Right renal pelvis (tissue), 4 donors: Measurements from ENCODE around the gene CTAG1B. TPM values are rescaled to one million over a fixed set of nuclear protein-coding genes. Genes with fewer than 3 reads are reported as not detected.
"Not testable (repeated sequence)": the region's sequence is repeated elsewhere in the genome, so short reads cannot be mapped to it uniquely, and the experiment has no call there.

ENCODE experiments used
- DNase-seq, 4 donors: peaks; one replicate each; pipeline ENCODE4 v3.0.0-alpha.2; 2013; ENCODE audit warnings: low read depth in 4 of 4, low spot score in 3 of 4, missing footprints in 1 of 4
- polyA plus RNA-seq, 4 donors: library from polyadenylated mRNA; unstranded; fragments of 120-200 nt; gene quantifications; one replicate each; pipeline ENCODE4 v1.2.1, GENCODE V29; 2013; ENCODE audit not compliant: insufficient read length in 4 of 4

The CTAG1B gene
- polyA plus RNA-seq, 4 donors, result not detected

DNA sequence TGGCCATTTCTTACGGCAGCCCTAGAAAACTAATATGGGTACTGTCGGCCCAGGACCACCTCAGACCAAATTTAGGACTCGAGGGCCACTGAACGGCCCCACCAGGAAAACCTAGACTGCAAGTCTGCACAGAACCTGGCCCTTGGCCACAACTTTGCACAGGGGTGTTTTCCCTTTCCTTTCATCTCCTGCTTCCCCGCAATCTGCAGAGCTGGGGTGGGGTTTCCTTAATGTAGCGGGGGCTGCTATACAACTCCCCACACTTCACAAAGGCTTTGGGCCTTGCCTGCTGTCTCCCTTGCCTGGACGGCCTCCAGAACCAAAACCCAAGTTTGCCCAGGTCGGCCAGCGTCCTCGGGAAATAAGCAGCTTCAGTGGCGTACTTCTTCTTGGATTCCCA, 11.9 kb upstream of the CTAG1B start:
- DNase-seq, result not testable (repeated sequence)

DNA sequence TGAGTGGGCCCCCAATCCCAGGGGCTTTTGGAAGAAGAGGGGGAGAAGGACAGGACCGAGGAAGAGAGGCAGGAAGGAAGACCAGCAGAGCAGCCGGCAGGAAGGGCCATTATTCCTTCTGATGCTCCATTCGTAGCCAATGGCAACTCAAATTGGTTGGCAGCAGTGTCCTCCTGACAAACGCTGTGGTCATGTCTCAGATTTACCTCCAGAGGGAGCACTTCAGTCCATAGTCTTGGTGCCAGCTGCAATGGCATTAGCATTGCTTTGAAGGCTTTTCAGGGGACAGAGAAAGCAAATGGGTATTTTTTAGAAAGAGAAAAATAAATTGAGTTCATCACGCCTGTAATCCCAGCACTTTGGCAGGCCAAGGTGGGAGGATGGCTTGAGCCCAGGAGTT, 9.9 kb upstream of the CTAG1B start:
- not testable (repeated sequence) for DNase-seq

DNA sequence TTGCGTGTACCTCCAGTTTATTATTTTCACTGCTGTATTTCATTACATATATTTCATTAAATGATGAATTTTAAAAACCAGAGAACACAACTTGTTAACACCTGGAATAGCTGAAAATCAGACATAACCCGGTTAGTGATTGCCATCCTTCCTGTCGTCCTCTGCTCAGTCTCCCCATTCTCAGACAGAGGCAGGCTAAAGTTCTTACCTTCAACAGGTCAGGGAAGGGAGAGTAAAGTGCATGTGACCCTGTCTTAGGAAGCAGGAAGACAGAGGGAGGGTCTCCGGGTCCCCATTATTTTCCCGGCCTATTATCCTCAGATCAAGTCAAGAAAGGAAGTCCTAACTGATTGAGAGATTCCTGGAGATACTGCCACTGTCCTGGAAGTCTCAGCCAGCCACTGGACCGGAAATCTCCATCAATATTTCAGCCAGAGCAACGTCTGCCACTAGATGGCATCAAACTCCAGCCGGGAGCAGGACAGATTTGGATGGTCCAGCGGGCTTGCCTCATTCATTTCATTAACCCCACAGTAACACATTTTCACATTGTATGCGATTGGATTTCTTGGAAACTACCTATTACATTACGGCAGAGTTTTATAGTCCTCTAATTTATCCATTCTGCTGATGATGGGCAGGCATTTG, 1.8 kb upstream of the CTAG1B start:
- DNase-seq, result not testable (repeated sequence)

DNA sequence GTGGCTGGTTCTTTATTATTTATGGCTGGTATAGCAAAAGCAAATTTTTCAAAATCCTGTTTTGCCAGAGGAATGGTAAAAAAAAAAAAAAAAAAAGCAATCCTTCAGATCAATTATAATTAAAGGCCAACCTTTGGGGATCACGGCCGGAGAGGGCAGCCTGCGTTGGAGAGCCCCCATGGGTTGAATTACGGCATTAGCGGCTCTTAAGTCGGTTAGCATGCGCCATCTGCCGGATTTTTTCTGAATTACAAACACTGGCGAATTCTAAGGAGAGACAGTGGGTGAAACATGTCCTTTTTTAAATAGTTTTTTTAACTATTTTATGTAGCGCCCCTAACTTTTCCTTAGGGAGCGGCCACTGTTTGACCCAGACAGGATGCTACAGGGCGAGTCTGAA, 5.5 kb downstream of the CTAG1B start:
- DNase-seq, result not testable (repeated sequence)

DNA sequence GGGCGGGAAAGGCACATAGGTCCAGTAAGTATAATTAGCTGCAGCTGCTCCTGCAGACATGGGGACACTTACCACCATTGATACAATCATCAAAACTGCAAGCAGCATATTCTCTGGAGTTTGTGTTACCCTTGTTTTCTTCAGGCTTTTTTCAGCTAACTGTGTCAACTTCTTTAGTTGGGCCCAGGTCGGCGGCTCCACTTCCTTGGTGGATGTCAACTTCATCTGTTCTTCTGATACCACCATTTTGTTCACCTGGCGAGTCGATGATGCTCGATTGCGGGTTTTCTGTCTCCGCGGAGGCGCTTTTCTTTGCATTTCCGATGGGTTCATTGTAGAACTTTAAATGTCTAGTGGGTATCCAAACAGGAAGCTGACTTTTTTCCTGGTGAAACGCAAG, 7.9 kb downstream of the CTAG1B start:
- DNase-seq, result not testable (repeated sequence)

DNA sequence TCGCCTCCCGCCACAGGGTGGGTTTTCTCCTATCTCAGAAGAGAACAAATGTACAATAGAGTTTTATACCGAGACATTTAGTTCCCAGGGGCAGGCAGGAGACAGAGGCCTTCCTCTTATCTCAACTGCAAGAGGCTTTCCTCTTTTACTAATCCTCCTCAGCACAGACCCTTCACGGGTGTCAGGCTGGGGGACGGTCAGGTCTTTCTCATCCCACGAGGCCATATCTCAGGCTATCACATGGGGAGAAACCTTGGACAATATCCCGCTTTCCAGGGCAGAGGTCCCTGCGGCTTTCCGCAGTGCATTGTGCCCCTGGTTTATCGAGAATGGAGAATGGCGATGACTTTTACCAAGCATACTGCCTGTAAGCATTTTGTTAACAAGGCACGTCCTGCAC, 10.3 kb downstream of the CTAG1B start:
- not testable (repeated sequence) for DNase-seq

DNA sequence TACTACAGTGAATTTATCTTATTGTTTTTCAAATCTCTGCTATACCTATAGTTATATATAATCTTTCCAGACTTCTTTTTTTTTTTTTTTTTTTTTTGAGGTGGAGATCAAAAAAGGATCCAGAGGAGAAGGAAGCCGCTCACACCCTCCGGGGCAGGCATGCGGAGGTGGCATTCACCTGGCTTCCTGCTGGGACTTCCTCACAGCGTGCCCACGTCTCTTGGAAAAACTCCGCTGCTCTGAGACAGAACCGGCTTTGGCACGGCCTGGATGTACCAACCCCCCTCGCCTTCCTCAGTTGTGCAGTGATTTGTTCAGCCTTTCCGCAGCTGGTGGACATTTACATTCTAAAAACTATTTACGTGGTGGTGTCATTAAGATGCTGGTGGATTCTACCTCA, 11.1 kb downstream of the CTAG1B start:
- not testable (repeated sequence) for DNase-seq

DNA sequence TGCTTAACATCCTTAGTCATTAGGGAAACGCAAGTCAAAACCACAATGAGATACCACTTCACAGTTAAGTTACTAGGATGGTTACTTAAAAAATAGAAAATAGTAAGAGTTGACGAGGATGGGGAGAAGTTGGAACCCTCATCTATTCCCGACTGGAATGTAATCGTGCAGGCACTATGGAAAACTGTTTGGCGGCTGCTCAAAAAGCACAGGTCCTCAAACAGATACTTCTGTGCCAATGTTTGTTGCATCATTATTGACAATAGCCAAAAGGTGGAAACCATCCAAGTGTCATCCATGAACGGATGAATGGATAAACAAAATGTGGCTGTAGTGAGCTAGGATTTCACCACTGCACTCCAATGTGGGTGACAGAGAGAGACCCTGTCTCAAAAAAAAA, 11.7 kb downstream of the CTAG1B start:
- DNase-seq, result no peak

DNA sequence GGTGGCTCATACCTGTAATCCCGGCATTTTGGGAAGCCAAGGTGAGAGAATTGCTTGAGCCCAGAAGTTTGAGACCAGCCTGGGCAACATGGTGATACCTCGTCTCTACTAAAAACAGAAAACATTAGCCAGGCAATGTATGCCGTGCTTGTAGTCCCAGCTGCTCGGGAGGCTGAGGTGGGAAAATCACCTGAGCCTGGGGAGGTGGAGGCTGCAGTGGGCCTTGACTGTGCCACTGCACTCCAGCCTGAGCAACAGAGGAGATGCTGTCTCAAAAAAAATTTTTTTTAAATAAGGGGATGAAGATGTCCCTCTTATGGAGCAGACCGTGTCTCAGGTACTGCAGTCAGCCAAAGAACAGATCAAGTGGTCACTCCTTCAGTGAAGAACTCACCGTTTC, 13.5 kb downstream of the CTAG1B start:
- DNase-seq, result no peak

DNA sequence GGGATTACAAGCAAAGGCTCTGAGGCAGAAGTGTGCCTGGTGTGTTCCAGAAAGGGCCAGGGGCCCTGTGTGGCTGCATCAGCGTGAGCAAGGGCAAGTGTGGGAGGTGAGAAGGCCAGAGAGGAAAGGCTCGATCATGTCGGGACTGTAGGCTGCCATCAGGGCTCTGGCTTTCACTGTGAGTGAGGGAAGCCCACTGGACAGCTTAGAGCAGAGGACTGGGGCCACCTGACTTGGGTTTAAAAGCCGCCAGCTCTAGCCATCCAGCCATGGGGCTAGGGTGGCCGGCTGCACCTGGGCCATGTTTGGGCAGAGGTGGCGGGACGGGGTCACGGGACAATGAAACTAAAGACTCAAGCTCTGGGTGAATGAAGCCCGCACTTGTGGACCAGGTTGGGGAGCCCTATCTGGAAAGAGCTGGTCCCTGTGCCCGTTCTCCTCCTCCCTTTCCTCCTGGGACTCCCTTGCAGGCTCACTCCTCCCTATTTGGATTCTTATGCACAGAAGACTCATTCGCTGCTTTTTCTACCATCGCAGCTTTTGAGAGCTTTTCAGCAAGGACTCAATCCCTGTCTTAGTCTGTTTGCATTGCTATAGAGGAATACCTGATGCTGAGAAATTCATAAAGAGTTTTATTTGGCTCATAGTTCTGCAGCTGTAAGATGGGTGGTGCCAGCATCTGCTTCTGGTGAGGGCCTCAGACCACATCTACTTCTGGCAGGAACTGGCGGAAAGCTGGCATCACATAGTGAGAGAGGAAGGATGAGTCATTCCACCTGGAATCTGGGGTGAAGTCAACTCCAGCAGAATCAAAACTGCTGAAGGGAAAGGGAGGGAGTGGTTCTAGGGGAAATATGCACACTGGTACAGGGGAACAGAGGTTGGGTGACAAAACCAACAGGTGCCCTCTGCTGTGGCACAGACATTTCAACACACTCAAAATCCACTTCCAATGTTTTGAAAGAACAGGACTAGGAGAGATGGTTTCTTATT, 15.3 kb downstream of the CTAG1B start:
- no peak for DNase-seq

DNA sequence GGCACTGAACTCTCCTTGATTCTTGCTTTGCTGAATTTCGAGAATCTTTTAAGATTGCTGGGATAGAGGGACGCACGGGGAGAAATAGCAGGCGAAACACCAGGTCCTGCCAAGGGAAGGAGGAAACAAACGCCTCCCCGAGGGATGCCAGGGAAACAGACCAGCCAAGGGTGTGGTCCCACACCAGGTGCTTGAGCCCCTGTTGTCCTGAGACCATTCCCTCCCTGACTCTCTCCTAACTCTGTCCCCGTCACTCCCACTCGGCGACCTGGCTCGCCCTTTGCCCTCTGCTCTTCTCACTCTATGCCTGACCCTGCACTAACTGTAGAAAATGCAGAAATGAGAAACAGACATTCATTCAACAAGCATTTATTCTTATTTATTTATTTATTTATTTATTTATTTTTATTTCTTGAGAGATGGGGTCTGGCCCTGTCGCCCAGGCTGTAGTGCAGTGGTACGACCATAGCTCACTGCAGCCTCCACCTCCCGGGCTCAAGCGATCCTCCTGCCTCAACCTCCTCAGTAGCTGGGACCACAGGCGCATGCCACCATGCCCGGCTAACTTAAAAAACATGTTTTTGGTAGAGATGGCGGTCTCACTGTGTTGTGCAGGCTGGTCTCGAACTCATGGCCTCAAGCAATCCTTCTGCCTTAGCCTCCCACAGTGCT, 16.2 kb downstream of the CTAG1B start:
- DNase-seq, result no peak

DNA sequence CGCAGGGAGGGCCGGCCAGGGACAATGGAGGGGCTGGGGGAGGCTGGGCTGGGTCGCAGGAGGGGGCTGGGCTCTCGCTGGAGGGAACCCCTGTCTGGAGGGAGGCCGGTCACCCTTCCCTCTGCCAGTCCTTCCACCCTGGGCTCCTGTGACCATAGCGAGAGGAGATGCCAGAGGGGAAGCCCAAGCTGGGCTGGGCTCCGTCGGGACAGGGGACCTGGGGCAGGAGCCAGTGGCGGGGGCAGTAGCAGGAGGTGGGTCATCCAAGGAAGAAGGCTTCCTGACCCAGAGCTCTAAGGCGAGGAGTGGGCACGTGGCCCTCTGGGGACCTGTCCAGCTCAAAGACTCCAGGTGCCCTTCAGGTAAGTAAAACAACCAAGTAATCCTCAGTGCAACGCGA, 16.9 kb downstream of the CTAG1B start:
- no peak for DNase-seq

DNA sequence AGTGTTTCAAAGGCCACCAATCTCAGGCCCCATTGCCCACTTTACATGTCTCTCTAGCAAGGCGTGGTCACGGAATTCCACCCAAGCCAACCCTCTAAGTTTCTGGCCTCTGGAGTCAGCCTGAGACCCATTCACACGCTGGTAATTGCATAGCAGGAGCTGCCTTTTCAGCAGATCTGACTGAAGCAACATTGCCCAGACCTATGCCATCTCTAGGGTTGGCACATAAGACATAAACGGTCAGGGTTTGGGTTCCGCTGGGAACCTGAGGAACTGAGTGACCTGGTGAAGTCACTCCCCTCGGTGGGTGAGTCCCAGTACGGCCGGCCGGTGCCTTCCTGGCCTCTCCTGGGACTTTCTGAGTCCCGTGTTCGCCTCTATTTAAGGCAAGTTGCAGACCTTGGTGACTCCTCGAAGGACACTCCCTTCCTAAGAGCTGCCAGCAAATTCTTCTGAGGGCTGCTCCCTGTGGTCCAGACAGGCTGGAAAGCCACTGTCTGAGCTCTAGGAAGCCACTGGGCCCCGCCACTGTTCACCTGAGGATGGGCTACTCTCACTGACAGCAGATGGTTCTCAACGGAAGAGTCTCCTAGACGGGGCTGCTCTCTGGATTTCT, 18.2 kb downstream of the CTAG1B start:
- no peak for DNase-seq

DNA sequence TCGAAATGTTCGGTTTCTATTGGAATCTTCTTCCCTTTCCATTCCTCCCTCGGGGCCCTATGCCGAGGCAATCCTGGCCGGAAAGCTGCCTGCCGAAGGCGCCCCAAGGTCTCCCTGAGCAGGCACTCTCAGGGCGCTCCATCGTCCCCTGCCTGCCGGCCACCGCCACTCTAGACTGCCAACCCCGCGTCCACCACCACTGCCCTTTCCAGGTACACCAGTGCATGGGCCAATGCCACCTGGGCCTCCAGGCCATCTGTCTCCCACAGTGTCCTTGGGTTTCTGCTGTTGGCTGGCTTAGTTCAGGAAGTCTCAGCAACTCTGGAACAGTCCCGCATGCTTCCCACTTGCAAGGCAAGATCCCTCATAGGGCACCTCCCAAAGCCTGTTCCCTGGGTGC, 19.6 kb downstream of the CTAG1B start:
- no peak for DNase-seq

DNA sequence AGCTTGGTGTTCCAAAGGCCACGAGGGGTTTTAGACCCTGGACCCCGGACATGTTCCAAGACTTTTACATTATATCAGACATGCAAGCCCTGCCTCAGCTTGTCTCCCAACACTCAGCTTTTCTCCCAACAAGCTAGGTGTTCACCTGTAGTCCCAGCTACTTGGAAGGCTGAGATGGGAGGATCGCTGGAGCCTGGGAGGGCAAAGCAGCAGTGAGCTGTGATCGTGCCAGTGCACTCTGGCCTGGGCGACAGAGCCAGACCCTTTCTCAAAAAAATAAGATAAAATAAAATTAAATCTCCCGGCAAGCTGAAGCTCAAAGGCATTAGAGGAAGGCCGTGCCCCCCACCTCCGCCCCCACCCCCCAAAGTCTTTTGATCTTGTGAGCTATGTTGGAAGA, 20.4 kb downstream of the CTAG1B start:
- DNase-seq, result no peak

DNA sequence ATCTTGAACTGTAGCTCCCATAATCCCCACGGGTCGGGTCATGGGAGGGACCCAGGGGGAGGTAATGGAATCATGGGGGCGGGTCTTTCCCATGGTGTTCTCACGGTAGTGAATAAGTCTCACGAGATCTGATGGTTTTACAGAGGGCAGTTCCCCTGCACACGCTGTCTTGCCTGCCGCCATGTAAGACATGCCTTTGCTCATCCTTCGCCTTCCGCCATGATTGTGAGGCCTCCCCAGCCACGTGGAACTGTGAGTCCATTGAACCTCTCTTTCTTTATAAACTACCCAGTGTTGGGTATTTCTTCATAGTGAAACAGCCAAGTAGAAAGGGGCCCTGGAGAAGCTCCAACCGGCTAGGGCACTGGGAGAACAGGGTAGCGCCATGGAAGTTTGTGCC, 21.9 kb downstream of the CTAG1B start:
- DNase-seq, result no peak

DNA sequence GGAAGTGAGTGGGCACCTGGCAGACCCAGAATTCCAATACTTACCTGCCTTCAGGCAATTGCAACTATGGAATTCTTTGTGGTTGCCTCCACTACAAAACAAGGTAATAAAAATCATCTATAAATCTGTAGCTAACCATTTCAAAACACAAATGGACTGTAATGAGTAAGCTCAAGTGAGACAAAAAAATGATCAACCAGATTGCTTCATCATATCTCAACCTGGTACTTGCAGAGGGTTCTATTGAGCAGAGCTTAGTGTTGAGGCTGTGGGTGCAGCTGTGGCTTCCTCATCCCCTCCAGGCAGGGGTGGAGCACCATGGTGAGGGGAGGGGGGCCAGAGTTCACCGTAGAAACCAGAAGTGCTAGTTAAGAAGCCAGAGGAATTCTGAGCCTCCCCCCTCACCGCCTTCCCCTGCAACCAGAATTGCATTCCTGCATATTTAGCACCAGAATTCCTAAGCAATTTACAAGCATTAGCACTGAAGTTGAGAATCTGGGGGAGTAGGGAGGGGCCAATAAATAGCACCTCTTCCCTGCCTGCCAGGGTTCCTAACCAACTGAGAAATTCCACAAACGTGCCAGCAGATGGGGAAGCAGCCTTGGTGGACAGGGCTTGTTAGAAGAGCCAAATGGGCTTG, 22.7 kb downstream of the CTAG1B start:
- peak in 3 of 4 donors; percentile 5 to 35 (median 34) for DNase-seq

DNA sequence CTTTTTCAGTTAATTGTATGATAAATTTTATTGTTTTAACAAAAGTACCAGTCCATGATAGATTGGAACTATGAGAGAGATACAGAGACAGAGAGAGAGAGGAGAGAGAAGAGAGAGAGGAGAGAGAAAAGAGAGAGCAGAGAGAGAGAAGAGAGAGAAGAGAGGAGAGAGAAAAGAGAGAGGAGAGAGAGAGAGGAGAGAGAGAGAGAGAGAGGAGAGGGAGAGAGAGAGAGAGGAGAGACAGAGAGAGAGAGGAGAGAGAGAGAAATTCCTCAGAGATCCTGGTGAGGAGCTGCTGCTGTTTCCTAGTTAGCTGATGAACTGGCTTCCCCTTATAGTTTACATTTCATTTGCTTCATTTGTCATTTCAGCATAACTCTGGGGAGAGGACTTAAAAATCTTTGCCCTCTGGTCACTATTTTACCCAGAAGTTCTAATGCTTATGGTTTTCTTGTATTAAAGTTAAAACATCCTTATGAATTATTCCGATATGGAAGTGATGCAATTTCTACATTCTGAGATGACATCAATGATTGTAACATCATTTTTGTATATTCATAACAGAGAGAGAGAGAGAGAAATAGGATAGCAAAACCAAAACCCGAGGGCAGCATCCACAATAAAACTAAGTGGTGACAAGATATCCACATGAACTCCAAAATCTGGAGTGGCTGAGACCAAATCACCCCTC, 23.4 kb downstream of the CTAG1B start:
- no peak for DNase-seq

DNA sequence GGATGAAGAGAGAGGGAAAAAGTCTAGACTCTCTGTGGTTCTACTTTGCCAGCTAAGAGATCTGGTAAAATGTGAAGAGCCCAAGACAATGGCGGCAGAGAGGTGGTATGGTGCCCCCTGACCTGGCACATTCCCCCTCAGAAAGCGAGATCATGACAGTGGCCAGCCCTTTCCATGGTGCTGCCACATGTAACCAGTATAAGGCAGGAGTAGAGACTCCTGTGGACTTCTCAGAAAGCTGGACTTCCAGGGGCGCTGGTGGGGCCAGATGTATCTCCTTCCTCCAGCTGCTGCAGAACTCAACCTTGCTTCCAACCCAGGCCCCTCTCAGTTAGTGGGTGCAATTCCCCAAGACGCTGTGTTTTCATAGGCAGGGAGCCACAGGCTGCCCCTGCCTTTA, 24.6 kb downstream of the CTAG1B start:
- no peak for DNase-seq

DNA sequence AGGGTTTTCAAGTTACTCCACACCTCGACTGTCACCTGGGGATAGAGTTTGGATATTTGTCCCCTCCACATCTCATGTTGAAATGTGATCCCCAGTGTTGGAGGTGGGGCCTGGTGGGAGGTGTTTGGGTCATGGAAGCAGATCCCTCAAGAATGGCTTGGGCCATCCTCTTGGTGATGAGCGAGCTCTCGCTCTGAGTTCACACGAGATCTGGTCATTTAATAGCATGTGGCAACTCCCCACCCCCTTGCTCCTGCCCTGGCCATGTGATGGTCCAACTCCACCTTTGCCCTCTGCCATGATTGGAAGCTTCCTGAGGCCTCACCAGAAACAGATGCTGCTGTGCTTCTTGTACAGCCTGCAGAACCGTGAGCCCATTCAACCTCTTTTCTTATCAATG, 25.9 kb downstream of the CTAG1B start:
- no peak for DNase-seq
